Progenitor cell of endocrine pancreas (in vitro differentiated cells): ENCODE data around the gene CAPN8. TPM values are rescaled to one million over a fixed set of nuclear protein-coding genes. Genes with fewer than 3 reads are reported as not detected.

Source experiments
- DNase-seq: peaks from one replicate; pipeline ENCODE4 v3.0.0; 2021; ENCODE audit warnings: low spot score; ENCODE audit not compliant: unreplicated experiment
- H3K27ac Mint-ChIP-seq: 2 replicates; pipeline ENCODE4 v1.8.0; 2021; ENCODE audit warnings: mild to moderate bottlenecking, moderate library complexity, mixed read lengths
- H3K27me3 Mint-ChIP-seq: 2 replicates; pipeline ENCODE4 v1.8.0; 2021; ENCODE audit warnings: mixed read lengths
- H3K36me3 Mint-ChIP-seq: 2 replicates; pipeline ENCODE4 v1.8.0; 2022; ENCODE audit warnings: mixed read lengths; ENCODE audit not compliant: insufficient read depth
- H3K4me1 Mint-ChIP-seq: 2 replicates; pipeline ENCODE4 v1.8.0; 2021; ENCODE audit warnings: low read depth, mixed read lengths
- H3K4me3 Mint-ChIP-seq: 2 replicates; pipeline ENCODE4 v1.8.0; 2021; ENCODE audit warnings: low read depth, mild to moderate bottlenecking, moderate library complexity, mixed read lengths
- H3K9me3 Mint-ChIP-seq: 2 replicates; pipeline ENCODE4 v1.8.0; 2021; ENCODE audit warnings: low read depth, mixed read lengths
- CTCF ChIP-seq: fragments of 200-600 bp; sonication (generic); IDR thresholded peaks from one replicate; pipeline ENCODE4 v1.5.0; 2021; ENCODE audit warnings: antibody characterized with exemption, mild to moderate bottlenecking; ENCODE audit not compliant: unreplicated experiment
- total RNA-seq: library from RNA; stranded (reverse); gene quantifications from 2 replicates; pipeline ENCODE4 v1.2.1, GENCODE V29; 2021

The CAPN8 gene
- total RNA-seq, 1 donor from 2014 or later, result 1.3 TPM

DNA sequence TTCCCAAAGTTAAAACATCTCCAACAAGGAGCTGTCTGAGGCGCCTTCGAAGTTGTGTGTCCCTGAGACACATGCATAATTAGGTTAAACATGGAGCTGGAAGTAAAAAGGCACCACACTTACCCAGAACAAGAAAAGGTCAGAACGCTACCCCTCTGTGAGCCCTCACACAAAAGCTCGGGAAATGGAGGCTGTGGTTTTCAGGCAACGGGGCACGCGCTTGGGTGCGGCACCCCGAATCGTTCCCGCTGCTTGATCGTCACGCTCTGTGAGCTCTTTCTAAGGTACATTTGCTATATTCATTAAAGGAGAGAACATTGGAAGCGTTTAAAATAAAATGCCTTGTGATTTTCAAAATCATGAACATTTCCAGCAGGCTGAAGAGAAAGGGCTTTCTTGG is 12.5 kb downstream of the CAPN8 start:
- DNase-seq, result no peak
- Mint-ChIP-seq H3K27ac (no peak overlapping the region), H3K4me3 (no peak overlapping the region), H3K36me3 (no peaks in the 10 kb centered on the region), H3K9me3 (peaks cover 4% of the 10 kb centered on the region), H3K4me1 (peaks cover 18% of the 10 kb centered on the region), H3K27me3 (peaks cover 23% of the 10 kb centered on the region)
- no peak for TF ChIP-seq CTCF

DNA sequence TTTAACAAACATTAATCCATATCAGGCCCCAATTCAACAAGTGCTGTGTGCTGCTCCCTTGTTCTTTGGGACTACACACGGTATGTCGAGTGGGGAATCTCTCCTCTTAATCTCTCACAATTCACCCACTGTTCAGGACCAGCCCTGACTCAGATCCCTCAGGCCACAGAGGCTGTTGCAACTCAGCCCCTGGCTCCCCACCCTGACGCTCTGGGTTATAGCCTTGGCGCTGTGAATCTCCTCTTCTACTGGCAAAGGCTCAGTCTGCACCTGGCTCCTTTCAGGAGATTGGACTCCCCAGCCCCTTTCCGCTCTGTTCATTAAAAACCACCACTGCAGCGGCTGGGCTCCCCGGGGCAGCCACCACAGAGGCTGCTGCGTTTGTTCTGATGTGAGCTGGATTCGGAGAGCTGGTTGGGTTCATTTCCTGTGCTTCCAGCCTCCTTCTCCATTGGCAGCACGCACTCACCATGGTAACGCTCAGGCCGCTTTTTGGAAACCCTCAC is 13.0 kb downstream of the CAPN8 start:
- Mint-ChIP-seq H3K9me3 (no peaks in the 10 kb centered on the region), H3K27ac (no peak overlapping the region), H3K36me3 (no peaks in the 10 kb centered on the region), H3K4me1 (peaks cover 18% of the 10 kb centered on the region), H3K4me3 (no peak overlapping the region), H3K27me3 (peaks cover 26% of the 10 kb centered on the region)
- no peak for TF ChIP-seq CTCF
- DNase-seq, result no peak

DNA sequence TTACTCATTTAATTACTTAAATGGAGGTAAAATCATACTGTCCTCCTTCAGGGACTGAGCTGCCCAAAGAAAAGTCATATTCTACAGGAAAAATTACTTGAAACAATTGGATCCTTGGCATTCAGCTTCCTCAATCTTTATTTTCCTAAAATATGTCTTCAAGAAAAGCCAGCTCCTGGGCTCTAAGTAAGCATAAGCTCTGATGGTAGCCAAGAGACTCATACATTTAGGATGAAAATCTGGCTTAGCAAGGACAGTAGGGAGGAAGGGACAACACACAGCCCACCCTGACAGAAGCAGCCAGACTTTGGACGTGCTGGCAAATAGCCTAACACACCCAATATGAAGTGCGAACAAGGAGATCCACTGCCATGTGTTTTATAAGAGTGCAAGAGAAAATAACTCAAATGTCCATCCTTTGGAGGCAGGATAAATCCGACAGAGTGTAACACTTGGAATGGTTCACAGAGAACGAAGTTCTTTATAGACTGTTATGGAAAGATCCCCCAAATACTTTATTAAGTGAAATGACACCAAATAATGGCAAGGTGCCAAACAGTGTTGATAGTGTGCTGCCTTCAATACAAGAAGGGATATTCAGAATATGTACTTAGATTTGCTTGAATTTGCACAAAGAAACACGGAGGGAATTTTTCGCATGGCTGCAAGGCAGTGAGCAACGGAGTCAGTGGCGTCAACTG is 14.1 kb downstream of the CAPN8 start:
- DNase-seq, result no peak
- H3K27me3 Mint-ChIP-seq, result peaks cover 26% of the 10 kb centered on the region
- no peaks in the 10 kb centered on the region for H3K9me3 Mint-ChIP-seq
- no peak overlapping the region for H3K4me3 Mint-ChIP-seq
- H3K36me3 Mint-ChIP-seq, result no peaks in the 10 kb centered on the region
- H3K27ac Mint-ChIP-seq, result no peak overlapping the region
- no peak for TF ChIP-seq CTCF
- peaks cover 18% of the 10 kb centered on the region for H3K4me1 Mint-ChIP-seq

GRCh38 chr1:223650465-223650864 is 15.0 kb downstream of the CAPN8 start:
- Mint-ChIP-seq H3K4me1 (peaks cover 18% of the 10 kb centered on the region), H3K4me3 (no peak overlapping the region)
- no peak for TF ChIP-seq CTCF

GRCh38 chr1:223649222-223649621 is 16.3 kb downstream of the CAPN8 start:
- peaks cover 13% of the 10 kb centered on the region for H3K4me1 Mint-ChIP-seq
- no peak overlapping the region for H3K27ac Mint-ChIP-seq
- H3K27me3 Mint-ChIP-seq, result peaks cover 26% of the 10 kb centered on the region
- no peak overlapping the region for H3K4me3 Mint-ChIP-seq
- H3K9me3 Mint-ChIP-seq, result no peaks in the 10 kb centered on the region
- no peak for TF ChIP-seq CTCF
- no peaks in the 10 kb centered on the region for H3K36me3 Mint-ChIP-seq
- no peak for DNase-seq

More at GRCh38 chr1:223650465-223650864, 15.0 kb downstream of the CAPN8 start:
- DNase-seq, result no peak
- Mint-ChIP-seq H3K9me3 (no peaks in the 10 kb centered on the region), H3K27ac (no peak overlapping the region), H3K36me3 (no peaks in the 10 kb centered on the region), H3K27me3 (peaks cover 27% of the 10 kb centered on the region)
